ENCODE measurements around the gene MDH1. TPM values are rescaled to one million over a fixed set of nuclear protein-coding genes. Genes with fewer than 3 reads are reported as not detected.

MDH1 gene
- total RNA-seq, 1 donor from 2014 or later = 179 TPM

GRCh38 chr2:63628403-63628942, 39.7 kb downstream of the MDH1 start:
- intact Hi-C loops (cut with micrococcal nuclease) = no loop called here

- intact Hi-C loops (cut with micrococcal nuclease) = no loop called here
Measured at GRCh38 chr2:63631501-63631900, 42.7 kb downstream of the MDH1 start.

- intact Hi-C loops (cut with micrococcal nuclease) = no loop called here
Measured at GRCh38 chr2:63632382-63632781, 43.6 kb downstream of the MDH1 start.

GRCh38 chr2:63639344-63639743, 50.6 kb downstream of the MDH1 start:
- intact Hi-C loops (cut with micrococcal nuclease) = no loop called here

GRCh38 chr2:63642946-63643345, 54.2 kb downstream of the MDH1 start:
- intact Hi-C loops (cut with micrococcal nuclease) = no loop called here

- intact Hi-C loops (cut with micrococcal nuclease) = no loop called here
Measured at GRCh38 chr2:63643486-63643885, 54.7 kb downstream of the MDH1 start.

GRCh38 chr2:63648632-63649031, 59.9 kb downstream of the MDH1 start:
- intact Hi-C loops (cut with micrococcal nuclease) = no loop called here

- intact Hi-C loops (cut with micrococcal nuclease) = no loop called here
Measured at GRCh38 chr2:63649829-63650228, 61.1 kb downstream of the MDH1 start.

GRCh38 chr2:63650756-63651155, 62.0 kb downstream of the MDH1 start:
- intact Hi-C loops (cut with micrococcal nuclease) = no loop called here

- intact Hi-C loops (cut with micrococcal nuclease) = no loop called here
Measured at GRCh38 chr2:63651356-63651755, 62.6 kb downstream of the MDH1 start.

- intact Hi-C loops (cut with micrococcal nuclease) = no loop called here
Measured at GRCh38 chr2:63651861-63652651, 63.3 kb downstream of the MDH1 start.

- intact Hi-C loops (cut with micrococcal nuclease) = no loop called here
Measured at GRCh38 chr2:63652652-63652985, 63.9 kb downstream of the MDH1 start.

GRCh38 chr2:63654959-63655358, 66.2 kb downstream of the MDH1 start:
- intact Hi-C loops (cut with micrococcal nuclease) = no loop called here

Other genes with a start within 250 kb of the MDH1 start
- gene WDPCP, start 486 bp upstream of the MDH1 start, total RNA-seq = 5.3 and 6.5 TPM in 2 replicates